ENCODE measurements around the gene FXYD2. TPM values are rescaled to one million over a fixed set of nuclear protein-coding genes. Genes with fewer than 3 reads are reported as not detected.

FXYD2 gene
- total RNA-seq, 1 donor from 2014 or later: 40.8 TPM

DNA sequence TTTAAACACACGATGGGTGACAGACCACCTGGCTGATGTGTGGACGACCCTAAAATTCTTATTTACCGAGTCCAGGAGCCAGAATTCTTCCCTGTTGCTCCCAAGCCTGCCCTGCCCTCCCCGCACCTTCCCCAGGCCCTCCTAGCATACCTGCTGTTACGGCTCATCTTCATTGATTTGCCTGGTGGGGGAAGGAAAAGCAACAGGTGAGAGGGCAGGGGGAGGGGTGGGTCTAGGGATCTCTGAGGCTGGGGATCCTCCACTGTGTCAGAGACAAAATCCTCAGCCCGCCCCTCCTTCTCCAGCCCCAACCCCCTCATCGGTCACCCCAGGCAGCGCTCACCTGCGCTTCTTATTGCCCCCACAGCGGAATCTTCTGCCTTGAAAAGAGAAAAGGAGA lies 4.0 kb downstream of the FXYD2 start:
- no peak for DNase-seq (ENCODE audit: extremely low spot score, unreplicated experiment)
- peaks cover 31% of the 10 kb centered on the region for H3K4me1 Mint-ChIP-seq (ENCODE audit: unreplicated experiment)
- H3K9me3 Mint-ChIP-seq: no peaks in the 10 kb centered on the region
- peaks cover 6% of the 10 kb centered on the region for H3K27me3 Mint-ChIP-seq
- TF ChIP-seq, protein P1, sequence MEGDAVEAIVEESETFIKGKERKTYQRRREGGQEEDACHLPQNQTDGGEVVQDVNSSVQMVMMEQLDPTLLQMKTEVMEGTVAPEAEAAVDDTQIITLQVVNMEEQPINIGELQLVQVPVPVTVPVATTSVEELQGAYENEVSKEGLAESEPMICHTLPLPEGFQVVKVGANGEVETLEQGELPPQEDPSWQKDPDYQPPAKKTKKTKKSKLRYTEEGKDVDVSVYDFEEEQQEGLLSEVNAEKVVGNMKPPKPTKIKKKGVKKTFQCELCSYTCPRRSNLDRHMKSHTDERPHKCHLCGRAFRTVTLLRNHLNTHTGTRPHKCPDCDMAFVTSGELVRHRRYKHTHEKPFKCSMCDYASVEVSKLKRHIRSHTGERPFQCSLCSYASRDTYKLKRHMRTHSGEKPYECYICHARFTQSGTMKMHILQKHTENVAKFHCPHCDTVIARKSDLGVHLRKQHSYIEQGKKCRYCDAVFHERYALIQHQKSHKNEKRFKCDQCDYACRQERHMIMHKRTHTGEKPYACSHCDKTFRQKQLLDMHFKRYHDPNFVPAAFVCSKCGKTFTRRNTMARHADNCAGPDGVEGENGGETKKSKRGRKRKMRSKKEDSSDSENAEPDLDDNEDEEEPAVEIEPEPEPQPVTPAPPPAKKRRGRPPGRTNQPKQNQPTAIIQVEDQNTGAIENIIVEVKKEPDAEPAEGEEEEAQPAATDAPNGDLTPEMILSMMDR (conservative IDR thresholded peaks at IDR 0.05): no peak
- H3K36me3 Mint-ChIP-seq: no peaks in the 10 kb centered on the region
- no peak overlapping the region for H3K4me3 Mint-ChIP-seq
- H3K27ac Mint-ChIP-seq: no peak overlapping the region

- Mint-ChIP-seq H3K27ac (peak overlapping the region; percentile 52), H3K9me3 (no peaks in the 10 kb centered on the region), H3K27me3 (peaks cover 3% of the 10 kb centered on the region), H3K36me3 (no peaks in the 10 kb centered on the region), H3K4me1 (ENCODE audit: unreplicated experiment) (peaks cover 36% of the 10 kb centered on the region), H3K4me3 (no peak overlapping the region)
- DNase-seq (ENCODE audit: extremely low spot score, unreplicated experiment): no peak
- TF ChIP-seq, protein P1 (conservative IDR thresholded peaks at IDR 0.05): no peak
Measured at GRCh38 chr11:117820071-117820470, 4.5 kb downstream of the FXYD2 start.

DNA sequence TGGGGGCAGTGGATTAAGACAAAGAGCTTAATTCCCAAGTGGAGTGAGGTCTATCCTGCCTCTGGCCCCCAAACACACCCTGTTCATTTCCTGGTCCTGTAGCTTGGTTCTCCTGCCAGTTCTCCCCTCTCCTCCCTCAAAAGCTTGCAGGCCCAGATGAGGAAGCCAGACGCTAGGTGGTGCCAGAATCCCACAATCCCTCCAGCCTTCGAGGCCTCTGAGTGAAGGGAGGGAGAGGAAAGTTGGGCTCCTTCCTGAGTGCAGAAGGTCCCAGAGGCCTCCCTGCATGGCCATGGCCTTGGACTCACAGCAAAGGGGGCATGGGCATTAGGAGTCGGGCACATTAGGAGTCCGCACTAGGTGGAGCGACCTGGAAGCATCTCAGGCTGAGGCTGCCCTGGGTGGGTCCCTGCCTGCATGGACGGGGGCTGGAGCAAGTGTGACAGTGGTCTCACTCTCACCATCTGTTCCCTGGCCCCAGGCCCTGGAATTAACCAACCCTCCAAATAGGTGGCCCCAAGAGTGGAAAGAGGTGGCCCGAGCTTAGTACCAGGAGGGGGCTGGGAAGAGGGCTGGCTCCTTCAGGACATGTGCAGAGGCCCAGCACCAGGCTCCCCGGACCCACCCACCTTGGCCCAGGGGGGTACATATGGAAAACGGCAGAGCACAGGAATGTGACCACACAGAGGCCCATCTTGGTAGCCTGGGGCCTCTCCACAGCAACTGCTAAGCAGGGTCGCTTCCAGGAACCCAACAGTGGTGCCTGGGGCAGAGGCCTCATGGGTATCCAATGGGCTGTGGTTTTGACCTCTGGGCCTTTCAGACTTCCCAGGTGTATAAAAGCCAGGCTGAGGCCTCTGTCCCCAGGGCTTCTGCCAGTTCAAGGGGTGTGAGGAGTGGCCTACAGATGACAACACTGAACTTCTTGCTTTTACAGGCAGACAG lies 5.2 kb downstream of the FXYD2 start:
- DNase-seq (ENCODE audit: extremely low spot score, unreplicated experiment): no peak
- Mint-ChIP-seq H3K4me1 (ENCODE audit: unreplicated experiment) (peaks cover 43% of the 10 kb centered on the region), H3K4me3 (no peak overlapping the region), H3K36me3 (no peaks in the 10 kb centered on the region), H3K9me3 (no peaks in the 10 kb centered on the region), H3K27me3 (peaks cover 3% of the 10 kb centered on the region), H3K27ac (peak overlapping the region; percentile 70)
- TF ChIP-seq, protein P1 (conservative IDR thresholded peaks at IDR 0.05): peak; percentile 82

DNA sequence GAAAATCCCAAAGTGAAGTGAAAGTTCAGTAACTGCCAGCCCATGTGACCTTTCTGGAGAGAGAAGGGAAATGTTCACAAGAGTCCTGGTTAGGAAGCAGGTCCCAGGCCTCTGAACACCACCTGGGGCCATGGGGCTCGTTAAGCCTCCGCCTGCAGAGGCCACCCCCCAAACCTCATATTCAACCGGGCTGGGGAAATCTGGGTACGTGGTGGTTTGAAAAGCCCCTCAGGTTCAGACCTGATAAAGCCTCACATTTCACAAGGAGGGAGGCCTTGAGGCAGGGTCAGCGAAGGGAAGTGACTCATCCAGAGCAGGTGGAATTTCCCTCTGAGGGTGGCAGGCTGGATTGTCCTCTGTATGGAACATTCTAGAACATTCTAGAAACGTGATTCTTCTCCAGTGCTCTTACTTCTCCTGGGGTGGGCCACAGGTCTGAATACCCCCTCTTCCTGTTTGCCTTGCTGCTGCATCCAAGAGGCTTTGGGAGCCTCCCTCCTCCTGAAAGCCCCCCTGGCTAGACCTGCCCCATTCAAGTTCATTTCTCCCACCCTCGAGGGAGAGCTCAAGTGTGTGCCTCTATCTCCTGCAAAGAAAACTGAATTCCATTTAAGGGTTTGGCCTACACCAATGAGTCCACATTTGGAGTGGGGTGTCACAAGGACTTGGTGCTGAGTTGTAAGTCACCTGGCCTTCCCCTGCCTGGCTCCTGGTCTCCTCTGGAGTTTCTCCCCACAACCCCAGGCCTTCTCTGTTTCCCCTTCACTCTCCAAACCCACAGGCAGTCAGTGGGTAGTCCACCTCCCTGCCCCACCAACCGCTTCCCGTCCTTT lies 6.3 kb downstream of the FXYD2 start:
- H3K27me3 Mint-ChIP-seq: peaks cover 2% of the 10 kb centered on the region
- TF ChIP-seq, protein P1 (conservative IDR thresholded peaks at IDR 0.05): peak; percentile 24
- peak overlapping the region; percentile 98 for H3K27ac Mint-ChIP-seq
- no peak for DNase-seq (ENCODE audit: extremely low spot score, unreplicated experiment)
- no peaks in the 10 kb centered on the region for H3K36me3 Mint-ChIP-seq
- no peaks in the 10 kb centered on the region for H3K9me3 Mint-ChIP-seq
- peak overlapping the region; percentile 87 for H3K4me3 Mint-ChIP-seq
- peaks cover 53% of the 10 kb centered on the region for H3K4me1 Mint-ChIP-seq (ENCODE audit: unreplicated experiment)

DNA sequence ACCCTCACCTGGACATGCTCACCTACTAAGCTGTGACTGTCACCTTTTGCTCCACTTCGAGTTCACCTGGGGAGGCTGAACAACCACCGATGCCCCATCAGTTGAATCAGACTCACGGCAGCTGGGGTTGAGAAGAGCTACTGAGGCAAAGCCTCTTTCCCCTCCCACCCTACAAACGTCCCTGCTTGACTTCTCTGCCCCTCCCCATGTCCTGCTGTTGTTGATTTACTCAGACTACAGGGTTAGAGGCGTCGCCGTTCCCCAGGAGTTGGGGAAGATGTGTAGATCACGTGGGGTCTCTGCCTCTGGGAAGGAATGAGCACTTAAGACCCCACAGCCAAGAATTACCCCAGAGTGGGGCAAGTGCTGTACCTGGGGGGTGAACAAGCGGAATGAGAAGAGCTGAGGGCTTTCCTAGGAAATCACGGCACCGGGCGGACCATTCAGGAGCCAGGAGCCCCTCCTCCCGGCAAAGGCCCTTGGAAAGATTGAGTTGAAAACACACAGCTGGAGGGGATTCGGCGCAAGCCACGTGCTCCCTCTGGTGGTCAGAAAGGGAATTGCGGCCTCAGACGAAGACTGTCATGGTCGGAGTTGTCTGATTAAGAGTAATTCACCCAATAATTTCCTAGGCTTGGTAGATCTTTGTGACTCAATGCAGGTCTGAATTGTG lies 7.0 kb downstream of the FXYD2 start:
- TF ChIP-seq, protein P1 (conservative IDR thresholded peaks at IDR 0.05): peak; percentile 99
- Mint-ChIP-seq H3K9me3 (no peaks in the 10 kb centered on the region), H3K27ac (peak overlapping the region; percentile 98), H3K4me1 (ENCODE audit: unreplicated experiment) (peaks cover 55% of the 10 kb centered on the region), H3K4me3 (peak overlapping the region; percentile 87), H3K27me3 (peaks cover 3% of the 10 kb centered on the region), H3K36me3 (no peaks in the 10 kb centered on the region)
- peak; percentile 94 for DNase-seq (ENCODE audit: extremely low spot score, unreplicated experiment)
